NCI-H1105 (cell line): ENCODE measurements around the gene NINL.
"Not testable (repeated sequence)": the region's sequence is repeated elsewhere in the genome, so short reads cannot be mapped to it uniquely, and the experiment has no call there.

Experiments used
- DNase-seq: peaks from one replicate; lab custom pipeline; 2025; lab: John Stamatoyannopoulos, UW

The NINL gene

DNA sequence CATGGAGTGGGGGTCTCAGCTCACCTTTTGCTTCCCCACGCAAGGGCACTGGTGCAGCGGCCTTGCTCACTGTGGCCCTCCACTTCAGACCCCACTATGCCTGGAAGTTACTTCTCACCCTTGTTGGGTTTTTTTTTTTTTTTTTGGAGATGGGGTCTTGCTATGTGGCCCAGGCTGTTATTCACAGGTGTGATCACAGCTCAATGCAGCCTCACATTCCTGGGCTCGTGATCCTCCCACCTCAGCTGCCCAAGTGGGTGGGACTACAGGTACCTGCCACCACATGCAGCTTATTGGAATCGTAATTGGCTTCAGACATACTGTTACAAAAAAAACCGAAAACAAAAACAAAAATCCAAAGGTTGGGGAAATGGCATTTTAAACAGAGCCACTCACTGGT, 32.4 kb downstream of the NINL start:
- no peak for DNase-seq

DNA sequence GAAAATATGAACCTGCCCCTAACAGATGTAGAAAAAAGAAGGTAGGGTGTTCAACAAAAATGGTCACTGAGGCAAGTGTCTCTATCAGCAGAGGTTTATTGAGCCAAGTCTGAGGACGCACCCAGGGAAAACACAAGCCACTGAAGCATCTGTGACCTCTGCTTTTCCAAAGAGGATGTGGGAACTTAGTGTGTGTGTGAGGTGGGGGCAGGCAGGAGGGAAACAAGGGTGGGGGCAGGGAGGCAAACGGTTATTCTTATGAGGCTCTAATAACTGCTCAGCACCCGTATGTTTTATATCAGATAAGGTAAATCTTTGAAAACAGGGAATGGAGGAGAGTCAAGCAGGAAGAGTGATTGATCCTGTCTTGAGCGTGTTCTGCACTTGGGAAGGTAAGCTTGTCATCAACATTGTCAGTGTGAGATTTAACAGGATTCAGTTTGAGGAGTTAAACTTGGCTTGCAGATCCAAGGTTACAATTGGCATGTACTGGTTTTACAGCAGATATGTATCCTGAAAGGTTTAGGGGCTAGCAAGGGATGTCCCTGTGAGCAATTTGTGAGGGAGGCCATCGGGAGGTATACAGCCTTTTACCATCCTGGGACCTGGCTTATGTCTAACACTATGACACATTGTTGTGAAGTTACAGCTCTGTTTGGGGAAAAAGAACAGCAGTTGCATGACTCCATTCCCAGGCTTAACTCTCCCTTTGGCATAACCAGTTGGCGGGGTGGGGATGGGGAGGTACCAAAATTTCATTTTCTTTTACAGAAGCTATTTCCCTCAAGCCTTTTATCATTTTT, 33.7 kb downstream of the NINL start:
- no peak for DNase-seq

DNA sequence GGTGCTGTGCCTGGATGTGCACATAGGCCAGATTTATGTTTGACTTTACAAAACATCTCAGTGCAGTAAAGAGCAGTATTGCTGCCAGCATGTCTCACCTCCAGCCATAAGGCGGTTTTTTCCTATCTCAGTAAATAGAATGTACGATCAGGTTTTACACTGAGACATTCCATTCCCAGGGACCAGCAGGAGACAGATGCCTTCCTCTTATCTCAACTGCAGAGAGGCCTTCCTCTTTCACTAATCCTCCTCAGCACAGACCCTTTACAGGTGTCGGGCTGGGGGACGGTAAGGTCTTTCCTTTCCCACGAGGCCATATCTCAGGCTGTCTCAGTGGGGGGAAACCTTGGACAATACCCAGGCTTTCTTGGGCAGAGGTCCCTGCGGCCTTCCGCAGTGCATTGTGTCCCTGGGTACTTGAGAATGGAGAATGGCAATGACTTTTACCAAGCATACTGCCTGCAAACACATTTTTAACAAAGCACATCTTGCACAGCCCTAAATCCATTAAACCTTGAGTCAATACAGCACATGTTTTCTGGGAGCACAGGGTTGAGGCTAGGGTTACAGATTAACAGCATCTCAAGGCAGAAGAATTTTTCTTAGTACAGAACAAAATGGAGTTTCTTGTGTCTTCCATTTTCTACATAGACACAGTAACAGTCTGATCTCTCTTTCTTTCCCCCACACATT, 34.5 kb downstream of the NINL start:
- not testable (repeated sequence) for DNase-seq

DNA sequence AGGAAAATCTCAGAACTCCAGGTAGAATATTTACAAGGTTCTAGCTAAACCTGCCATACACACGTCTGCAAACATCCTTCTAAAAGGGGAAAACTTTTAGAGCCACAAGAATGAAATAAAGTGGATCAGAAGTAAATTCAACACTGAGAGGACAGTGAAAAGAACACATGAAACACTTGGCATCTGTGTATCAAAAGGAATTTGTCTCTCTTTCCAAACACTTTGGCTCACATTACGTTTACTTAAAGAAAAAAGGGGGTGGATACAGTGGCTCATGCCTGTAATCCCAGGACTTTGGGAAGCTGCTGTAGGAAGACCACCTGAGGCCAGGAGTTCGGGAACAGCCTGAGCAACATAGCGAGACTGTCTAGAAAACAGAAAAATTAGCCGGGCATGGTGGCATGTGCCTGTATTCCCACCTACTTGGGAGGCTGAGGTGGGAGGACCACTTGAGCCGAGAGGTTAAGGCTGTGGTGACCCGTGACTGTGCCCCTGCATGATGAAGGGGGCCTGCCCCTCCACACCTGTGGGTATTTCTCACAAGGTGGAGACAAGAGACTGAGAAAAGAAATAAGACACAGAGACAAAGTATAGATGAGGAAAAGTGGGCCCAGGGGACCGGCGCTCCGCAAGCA, 35.4 kb downstream of the NINL start:
- no peak for DNase-seq

DNA sequence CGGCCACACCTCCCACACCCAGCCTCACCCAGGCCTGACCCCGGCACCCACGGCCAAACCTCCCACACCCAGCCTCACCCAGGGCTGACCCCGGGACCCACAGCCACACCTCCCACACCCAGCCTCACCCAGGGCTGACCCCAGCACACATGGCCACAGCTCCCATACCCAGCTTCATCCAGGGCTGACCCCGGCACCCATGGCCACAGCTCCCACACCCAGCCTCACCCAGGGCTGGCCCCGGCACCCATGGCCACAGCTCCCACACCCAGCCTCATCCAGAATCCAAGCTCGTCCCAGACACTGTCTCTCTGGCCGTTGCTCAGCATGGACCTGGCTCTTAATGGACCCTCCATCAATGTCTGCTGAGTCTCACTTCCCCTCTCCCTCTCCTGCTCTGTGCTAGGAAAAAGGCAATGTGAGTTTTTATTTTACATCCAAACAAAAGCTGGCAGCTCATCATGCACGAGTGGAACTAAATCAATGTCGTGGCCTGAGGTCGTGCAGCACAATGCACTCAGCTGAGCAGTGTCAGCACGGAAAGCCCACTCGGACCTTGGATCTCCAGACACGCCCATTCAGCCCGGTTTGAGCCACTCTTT, 36.1 kb downstream of the NINL start:
- no peak for DNase-seq

DNA sequence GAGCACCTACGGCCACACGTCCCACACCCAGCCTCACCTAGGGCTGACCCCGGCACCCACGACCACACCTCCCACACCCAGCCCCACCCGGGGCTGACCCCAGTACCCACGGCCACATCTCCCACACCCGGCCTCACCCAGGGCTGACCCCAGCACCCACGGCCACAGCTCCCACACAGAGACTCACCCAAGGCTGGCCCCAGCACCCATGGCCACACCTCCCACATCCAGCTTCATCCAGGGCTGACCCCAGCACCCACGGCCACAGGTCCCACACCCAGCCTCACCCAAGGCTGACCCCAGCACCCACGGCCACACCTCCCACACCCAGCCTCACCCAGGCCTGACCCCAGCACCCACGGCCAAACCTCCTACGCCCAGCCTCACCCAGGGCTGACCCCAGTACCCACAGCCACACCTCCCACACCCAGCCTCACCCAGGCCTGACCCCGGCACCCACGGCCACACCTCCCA, 36.7 kb downstream of the NINL start:
- no peak for DNase-seq

DNA sequence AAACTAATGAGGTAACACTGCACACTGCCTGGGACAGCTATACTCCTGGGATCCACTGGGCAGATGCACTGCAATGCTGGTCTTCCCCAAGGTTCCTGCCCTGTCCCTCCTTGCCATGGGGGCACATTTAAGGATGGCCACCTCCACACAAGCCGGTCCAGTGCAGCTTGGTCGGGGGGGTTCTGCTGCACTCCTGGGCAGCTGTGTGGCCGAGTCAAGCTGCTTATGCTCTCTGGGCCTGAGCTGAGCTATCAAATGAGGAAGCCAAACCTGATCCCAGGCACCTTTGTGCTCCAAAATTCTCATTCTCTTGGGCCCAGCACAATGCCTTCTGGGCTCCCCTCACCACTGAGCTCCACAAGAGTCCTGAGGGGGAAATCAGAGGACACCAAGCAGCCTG, 37.3 kb downstream of the NINL start:
- DNase-seq = no peak

DNA sequence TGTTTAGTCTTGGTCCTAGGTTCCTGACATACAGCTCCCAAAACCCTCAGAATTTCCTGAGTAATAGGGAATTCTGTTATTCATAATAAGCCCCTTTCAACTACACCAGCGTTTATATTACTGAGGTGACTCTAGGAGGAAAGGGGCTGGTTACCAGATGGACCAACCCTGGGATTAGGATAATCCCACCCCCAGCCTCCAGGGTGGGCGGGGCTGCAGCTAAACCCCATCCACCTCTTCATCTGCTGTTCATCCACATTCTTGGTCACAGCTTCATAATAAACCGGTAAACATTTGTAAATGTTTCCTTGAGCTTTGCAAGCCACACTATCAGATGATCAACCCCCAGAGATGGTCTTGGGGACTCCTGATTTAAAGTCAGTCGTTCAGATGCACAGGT, 38.3 kb downstream of the NINL start:
- DNase-seq = no peak

DNA sequence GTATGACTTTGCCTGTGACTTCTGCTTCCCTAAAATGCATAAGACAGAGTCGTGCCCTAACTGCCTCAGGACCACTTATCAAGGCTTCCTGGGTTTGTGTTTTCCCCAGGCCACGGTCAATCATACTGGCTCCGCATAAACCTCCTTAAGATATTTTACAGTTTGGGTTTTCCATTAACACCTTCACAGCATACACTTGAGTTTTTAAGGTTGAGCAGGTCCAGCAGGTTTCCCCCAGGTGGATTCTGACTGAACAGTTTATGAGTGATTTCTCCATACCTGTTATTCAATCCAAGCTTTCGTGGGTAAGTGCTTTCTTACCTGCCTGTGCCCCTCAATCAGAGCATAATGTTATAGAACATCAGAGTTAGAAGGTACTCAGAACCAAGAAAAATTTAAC, 39.3 kb downstream of the NINL start:
- no peak for DNase-seq

DNA sequence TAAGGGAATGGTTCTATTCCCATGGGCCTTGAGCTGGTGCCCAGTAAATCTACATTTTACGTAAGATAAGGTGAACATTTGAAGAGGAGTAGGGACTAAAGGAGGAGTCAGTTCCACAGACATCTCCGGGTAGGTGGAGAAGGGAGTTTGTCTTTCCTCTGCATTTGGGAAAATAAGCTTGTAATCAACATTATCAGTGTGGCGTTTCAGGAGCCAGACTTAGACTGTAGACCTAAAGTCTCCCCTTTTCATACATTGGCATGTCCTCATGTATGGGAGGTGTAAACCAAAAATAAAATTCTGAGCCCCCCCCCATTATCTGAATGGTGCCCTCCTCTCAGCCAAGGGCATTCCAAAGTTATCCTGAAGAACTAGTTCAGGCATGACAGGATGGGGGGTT, 40.2 kb downstream of the NINL start:
- no peak for DNase-seq

DNA sequence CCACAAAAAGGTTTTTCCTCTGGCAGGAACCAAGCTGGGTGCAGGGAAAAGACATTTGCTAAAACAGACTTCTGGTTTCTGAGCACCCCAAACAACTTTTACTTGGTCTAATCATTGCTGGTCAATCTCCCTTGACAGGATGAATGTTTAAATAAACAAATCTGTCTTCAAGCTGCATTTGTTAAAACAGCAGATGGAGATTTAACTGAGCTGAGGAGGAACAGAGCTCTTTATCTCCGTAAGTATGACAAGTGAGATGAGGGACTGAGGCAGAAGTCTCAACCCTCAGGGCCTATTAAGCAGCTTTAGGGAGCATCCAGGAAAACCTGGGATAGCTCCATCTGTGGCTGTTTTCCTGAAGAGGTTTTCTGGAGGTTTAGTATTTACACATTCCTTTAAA, 40.6 kb downstream of the NINL start:
- no peak for DNase-seq

DNA sequence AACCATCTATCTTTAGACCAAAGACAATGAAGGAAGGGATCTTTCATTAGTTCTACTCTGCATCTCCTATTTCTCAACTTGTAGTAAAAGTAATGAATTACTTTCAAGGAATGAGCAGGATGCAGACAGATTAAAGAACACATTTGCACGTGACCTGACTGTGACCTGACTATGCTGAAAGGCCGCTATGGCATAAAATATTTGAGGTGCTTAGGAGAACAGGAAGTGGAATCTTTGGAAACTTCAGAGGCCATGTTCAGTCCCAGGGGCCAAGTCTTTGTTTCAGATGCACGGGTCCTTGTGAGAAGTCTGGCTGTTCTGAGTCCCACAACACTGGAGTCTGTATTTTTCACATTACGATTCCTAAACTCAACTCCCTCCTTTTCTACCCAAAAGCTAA, 41.0 kb downstream of the NINL start:
- DNase-seq = no peak

DNA sequence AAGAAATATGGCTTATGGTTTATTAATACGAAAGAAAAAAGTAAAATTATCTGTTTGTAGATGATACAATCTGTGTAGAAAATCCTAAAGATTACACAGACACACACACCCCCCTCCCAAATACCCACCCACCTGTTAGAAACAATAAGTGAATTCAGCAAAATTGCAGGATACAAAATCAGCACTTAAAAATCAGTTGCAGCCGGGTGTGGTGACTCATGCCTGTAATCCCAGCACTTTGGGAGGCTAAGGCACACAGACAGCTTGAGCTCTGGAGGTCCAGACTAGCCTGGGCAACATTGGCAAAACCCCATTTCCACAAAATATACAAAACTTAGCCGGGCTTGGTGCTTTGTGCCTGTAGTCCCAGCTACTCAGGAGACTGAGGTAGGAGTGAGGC, 42.3 kb downstream of the NINL start:
- DNase-seq = no peak

DNA sequence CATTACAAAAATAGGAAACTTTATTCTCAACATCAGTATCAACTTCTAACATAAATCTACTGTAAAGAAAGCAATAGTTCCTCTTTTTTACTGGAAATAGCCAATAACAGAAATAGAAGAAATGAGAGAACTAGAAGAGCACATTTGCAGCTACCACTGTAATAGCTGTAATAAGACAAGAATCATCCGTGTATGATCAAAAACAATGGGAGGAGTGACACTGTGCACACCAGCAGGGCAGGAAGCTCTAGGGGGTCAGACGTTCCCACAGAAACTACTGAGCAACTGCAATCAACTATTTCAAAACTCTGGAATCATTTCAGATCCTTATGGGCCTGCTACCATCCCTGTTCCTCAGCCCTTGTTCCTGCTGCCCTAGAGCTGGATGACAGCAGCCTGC, 43.7 kb downstream of the NINL start:
- DNase-seq = no peak

DNA sequence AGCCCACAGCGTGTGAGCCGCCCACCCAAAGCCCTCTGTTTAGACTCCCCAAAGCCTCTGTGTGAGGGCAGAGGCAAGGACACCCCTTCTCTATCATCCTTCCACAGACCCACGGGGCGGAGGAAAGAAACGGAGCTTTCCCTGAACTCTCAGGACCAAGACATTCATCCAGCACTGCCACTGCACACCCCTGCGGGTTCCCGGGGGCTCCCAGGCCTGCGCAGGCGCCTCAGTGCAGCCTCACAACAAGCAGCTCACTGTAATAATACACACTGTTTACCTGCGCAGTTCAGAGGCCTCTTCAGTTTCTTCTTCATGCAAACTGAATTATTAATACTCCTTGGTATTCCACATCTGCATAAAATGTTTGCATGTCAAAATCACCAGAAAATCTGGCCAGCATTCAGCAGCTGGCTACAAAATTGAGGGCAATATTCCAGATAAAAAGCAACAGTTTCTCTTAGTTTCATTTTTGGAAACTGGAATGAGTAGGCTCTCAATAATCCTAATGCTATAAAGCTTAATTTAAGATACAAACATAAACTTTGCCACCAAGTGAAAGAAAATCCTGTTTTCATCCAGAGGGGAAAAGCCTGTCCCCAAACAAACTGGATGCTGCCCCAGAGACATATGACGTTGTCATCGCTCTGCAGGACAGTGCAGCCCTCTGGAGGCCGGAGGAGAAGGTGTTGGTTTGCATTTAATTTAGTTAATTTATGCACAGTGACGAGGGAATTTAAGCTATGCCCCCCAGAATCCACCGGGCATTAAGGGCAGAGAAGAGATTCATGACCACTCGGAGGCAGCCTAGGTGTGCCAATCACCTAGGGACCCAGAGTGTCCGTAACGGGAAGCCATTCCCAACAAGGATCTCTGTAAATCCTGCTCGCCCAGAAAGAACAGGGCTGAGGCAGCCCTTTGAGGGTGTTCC, 45.3 kb downstream of the NINL start:
- DNase-seq = no peak

DNA sequence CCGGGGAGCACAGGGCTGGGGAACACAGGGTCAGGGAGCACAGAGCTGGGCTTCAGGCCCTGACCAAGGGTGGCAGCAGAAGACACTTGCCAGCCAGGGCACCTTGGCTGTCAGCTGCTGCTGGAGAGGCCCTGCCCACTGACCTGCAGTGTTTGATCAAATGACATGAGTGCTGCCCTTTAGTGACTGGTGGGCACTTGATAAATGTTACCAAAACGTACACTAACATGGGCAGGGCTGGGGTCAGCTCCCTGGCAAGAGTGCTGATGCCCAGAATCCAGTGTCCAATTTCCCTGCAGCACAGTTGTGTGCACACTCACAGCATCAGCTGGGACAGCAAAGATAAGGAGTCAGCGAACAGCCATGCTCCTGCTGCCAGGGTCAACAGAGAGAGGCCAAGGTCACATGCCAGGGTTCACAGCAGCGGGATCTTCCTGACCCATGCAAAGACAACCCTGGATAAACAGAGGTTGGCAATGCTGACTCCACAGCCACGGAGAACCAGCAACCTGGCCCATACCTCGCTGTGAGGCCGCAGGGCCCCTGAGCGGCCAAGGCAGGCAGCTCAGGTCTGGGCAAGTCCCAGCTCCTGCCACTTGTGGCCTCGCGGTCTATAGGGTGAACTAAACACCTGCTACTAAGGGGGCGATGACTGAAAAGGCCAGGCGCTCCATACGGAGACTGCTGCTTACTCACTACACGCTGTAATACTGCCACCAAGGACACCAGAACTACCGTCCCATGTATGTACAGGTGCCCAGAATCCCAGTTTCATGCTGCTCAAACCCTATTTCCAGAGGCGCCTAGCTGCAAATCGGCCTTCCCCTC, 46.3 kb downstream of the NINL start:
- no peak for DNase-seq

DNA sequence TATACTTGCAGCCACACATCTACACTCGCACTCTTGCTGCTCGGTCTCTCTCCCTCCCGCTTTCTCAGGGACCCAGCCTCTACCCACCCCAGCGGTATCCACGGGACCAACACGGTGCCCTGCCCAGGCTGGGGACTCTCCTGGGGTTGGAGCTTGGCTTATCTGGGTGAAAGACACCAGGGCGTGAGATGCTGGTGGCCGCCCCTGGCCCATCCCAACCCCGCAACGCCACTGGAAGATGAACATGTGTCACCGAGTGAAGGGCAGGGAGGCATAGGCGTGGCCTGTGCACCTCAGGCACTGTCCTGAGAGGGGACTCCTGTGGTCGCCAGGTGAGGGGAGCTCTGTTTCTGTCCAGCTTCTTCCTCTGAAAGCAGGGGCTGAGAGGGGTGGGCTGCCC, 47.4 kb downstream of the NINL start:
- DNase-seq = no peak

DNA sequence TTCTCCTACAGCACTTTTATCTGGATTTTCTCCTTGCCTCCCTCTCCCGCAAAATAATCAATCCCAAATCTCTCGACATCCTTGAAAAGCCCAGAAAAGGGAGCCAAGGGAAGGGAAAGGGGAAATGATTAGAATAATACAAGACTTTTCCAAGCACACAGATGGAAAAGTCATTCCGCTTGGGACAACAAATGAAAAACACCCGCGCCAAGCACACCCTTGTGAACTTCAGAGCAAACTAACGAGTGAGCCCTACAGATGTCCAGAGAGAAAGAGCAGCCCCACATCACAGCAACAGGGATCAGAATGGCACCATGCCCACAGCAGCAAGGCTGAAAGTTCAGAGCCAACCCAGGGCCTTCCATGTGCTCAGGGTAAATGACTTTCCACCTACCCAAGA, 49.6 kb downstream of the NINL start:
- no peak for DNase-seq

DNA sequence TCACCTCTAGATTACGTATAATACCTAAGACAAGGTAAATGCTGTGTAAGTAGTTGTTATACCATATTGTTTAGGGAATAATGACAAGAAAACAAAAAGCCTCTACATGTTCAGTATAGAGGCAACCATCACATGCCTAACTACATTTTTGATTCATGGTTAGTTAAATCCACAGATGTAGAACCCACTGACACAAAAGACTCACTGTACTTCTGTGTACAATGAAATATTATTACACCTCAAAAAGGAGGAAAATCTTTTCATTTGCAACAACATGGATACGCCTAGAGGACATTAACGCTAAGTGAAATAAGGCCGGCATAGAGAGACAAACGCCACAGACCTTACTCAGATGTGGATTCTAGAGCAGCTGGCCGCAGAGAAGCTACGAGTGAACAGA, 50.5 kb downstream of the NINL start:
- DNase-seq = no peak

DNA sequence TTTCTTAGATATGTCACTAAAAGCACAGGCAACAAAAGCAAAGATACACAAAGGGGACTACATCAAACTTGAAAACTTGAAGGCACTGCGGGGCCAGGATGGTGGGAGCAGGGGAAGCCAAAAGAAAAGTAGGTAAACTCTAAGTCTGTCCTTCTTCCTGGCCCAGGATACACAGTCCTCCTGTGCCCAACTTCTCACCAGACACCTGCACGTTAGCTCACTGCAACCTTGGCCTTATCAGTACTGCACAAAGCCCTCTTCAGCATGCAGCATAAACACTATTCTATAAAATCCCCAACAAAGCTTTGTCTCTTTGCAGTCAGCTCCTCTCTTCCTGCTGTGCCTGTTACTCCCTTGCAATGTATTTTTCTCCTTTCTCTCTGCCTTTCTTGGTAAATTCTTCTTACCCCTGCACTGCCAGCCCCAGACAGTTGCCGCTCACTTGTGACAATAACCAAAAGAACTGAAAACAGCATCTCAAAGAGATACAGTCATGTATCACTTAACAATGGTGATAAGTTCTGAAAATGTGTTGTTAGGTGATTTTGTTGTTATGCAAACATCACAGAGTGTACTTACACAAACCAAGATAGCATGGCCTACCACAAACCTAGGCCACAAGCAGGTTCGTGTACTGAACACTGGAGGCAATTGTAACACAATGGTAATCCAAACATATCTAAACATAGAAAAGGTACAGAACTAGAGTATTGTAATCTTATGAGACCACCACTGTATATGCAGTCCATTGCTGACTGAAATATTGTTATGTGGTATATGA, 51.2 kb downstream of the NINL start:
- DNase-seq = no peak
